Measurements from ENCODE around the gene ARF1. TPM values are rescaled to one million over a fixed set of nuclear protein-coding genes. Genes with fewer than 3 reads are reported as not detected.

Gene ARF1
- total and polyA plus RNA-seq, 2 of the 13 experiments (the other 11 are each of a cell fraction or from before 2014, with no cell fraction given), result 186 to 327 TPM

GRCh38 chr1:228088586-228089498, 6.3 kb downstream of the ARF1 start (continued):
- no peak for TF ChIP-seq CENPBD1 (CRISPR knock-in tag; IDR thresholded peaks at IDR 0.05; ENCODE audit: borderline replicate concordance, low read depth)
- no peak for TF ChIP-seq ZNF362 (CRISPR knock-in tag; IDR thresholded peaks at IDR 0.05; ENCODE audit: borderline replicate concordance)
- TF ChIP-seq ZBTB7B (CRISPR knock-in tag; IDR thresholded peaks at IDR 0.05), result no peak
- no peak for TF ChIP-seq CERS6 (CRISPR knock-in tag; IDR thresholded peaks at IDR 0.05)
- no peak for TF ChIP-seq ZSCAN30 (CRISPR knock-in tag; IDR thresholded peaks at IDR 0.05)
- TF ChIP-seq MED8 (CRISPR knock-in tag; IDR thresholded peaks at IDR 0.05; ENCODE audit: insufficient replicate concordance), result no peak
- peak; percentile 58; the same call in 1 of the 2 replicates for TF ChIP-seq CEBPB (IDR thresholded peaks at IDR 0.05; ENCODE audit: borderline replicate concordance, low read depth, low read length)
- no peak for TF ChIP-seq TARDBP (CRISPR knock-in tag; IDR thresholded peaks at IDR 0.05)
- TF ChIP-seq MAFF (IDR thresholded peaks at IDR 0.05; ENCODE audit: low read depth, low read length), result no peak
- TF ChIP-seq TBL1XR1 (IDR thresholded peaks at IDR 0.05; ENCODE audit: borderline replicate concordance, low read length, partially characterized antibody), result no peak
- TF ChIP-seq MIXL1 (CRISPR knock-in tag; IDR thresholded peaks at IDR 0.05), result no peak
- no peak for TF ChIP-seq ZEB1 (IDR thresholded peaks at IDR 0.05; ENCODE audit: insufficient replicate concordance, low read depth)
- no peak for TF ChIP-seq ARID3A (IDR thresholded peaks at IDR 0.05; ENCODE audit: low read depth, low read length)
- no peak for TF ChIP-seq MTA3 (CRISPR knock-in tag; IDR thresholded peaks at IDR 0.05)
- no peak for TF ChIP-seq ZNF766 (CRISPR knock-in tag; IDR thresholded peaks at IDR 0.05; ENCODE audit: borderline replicate concordance)
